Keratinocyte (primary cell): ENCODE data around the gene REPIN1. TPM values are rescaled to one million over a fixed set of nuclear protein-coding genes. Genes with fewer than 3 reads are reported as not detected.

Experiments used
- DNase-seq: peaks from one replicate; pipeline ENCODE4 v3.0.0-alpha.2; 2011; ENCODE audit warnings: low read depth, missing footprints, low spot score
- FAIRE-seq: peaks from 2 replicates; lab custom pipeline; 2011; peaks lifted over from hg19 to GRCh38; lab: Jason Lieb, UNC
- H2AFZ ChIP-seq: 2 replicates; pipeline ENCODE4 v1.6.0; 2012; ENCODE audit warnings: low read length, control low read depth, inconsistent platforms; ENCODE audit not compliant: control insufficient read depth
- H3K27ac ChIP-seq: 2 replicates; pipeline ENCODE4 v1.5.1; 2011; ENCODE audit warnings: low read length; ENCODE audit not compliant: control insufficient read depth, insufficient read depth
- H3K27me3 ChIP-seq: 3 replicates; pipeline ENCODE4 v1.6.0; 2011; ENCODE audit warnings: low read length; ENCODE audit not compliant: control insufficient read depth, insufficient read depth; ENCODE audit errors: extremely low read depth
- H3K36me3 ChIP-seq, 2 experiments: 2 replicates in 1 of 2; 3 replicates in 1 of 2; pipeline ENCODE4 v1.5.1; 2011; ENCODE audit warnings: low read length in 2 of 2, mild to moderate bottlenecking in 1 of 2; ENCODE audit not compliant: control insufficient read depth in 2 of 2, insufficient read depth in 2 of 2; ENCODE audit errors: extremely low read depth in 1 of 2
- H3K4me1 ChIP-seq: 3 replicates; pipeline ENCODE4 v1.5.1; 2011; ENCODE audit warnings: low read length; ENCODE audit not compliant: control insufficient read depth, insufficient read depth; ENCODE audit errors: extremely low read depth
- H3K4me2 ChIP-seq: 3 replicates; pipeline ENCODE4 v1.6.0; 2011; ENCODE audit warnings: low read depth, low read length; ENCODE audit not compliant: control insufficient read depth, insufficient read depth; ENCODE audit errors: extremely low read depth
- H3K4me3 ChIP-seq, 3 experiments: fragments of 200-600 bp in 1 of 3; sonication (generic) in 1 of 3; 2 replicates in 2 of 3; 3 replicates in 1 of 3; pipeline ENCODE4 v1.5.1; 2011 to 2016; ENCODE audit warnings: low read length in 3 of 3, mild to moderate bottlenecking in 3 of 3, control low read depth in 2 of 3, inconsistent platforms in 1 of 3, low read depth in 1 of 3, mixed read lengths in 1 of 3, mixed run types in 1 of 3, moderate library complexity in 1 of 3; ENCODE audit not compliant: control insufficient read depth in 2 of 3, insufficient read depth in 2 of 3; ENCODE audit errors: extremely low read depth in 1 of 3
- H3K79me2 ChIP-seq: 2 replicates; pipeline ENCODE4 v1.6.0; 2012; ENCODE audit warnings: low read length; ENCODE audit not compliant: control insufficient read depth, insufficient read depth
- H3K9ac ChIP-seq: 3 replicates; pipeline ENCODE4 v1.6.0; 2011; ENCODE audit warnings: low read length; ENCODE audit not compliant: control insufficient read depth, insufficient read depth; ENCODE audit errors: extremely low read depth
- H3K9me1 ChIP-seq: 3 replicates; pipeline ENCODE4 v1.6.0; 2011; ENCODE audit warnings: low read length; ENCODE audit not compliant: control insufficient read depth, insufficient read depth; ENCODE audit errors: extremely low read depth
- H3K9me3 ChIP-seq: 2 replicates; pipeline ENCODE4 v1.5.1; 2012; ENCODE audit warnings: low read depth, low read length; ENCODE audit not compliant: control insufficient read depth
- H4K20me1 ChIP-seq: 3 replicates; pipeline ENCODE4 v1.6.0; 2011; ENCODE audit warnings: low read length; ENCODE audit not compliant: control insufficient read depth, insufficient read depth; ENCODE audit errors: extremely low read depth
- CTCF ChIP-seq, 3 experiments: IDR thresholded peaks in 1 of 3; conservative IDR thresholded peaks in 1 of 3; optimal IDR thresholded peaks in 1 of 3; 2 replicates in 2 of 3; 3 replicates in 1 of 3; pipeline versions ENCODE3 to v1.5.1; 2011; ENCODE audit warnings: low read length in 3 of 3, mild to moderate bottlenecking in 3 of 3, moderate library complexity in 2 of 3, control low read depth in 1 of 3, inconsistent platforms in 1 of 3; ENCODE audit not compliant: insufficient read depth in 2 of 3; ENCODE audit errors: extremely low read depth in 1 of 3
- EZH2 ChIP-seq: IDR thresholded peaks from one replicate; pipeline ENCODE4 v1.6.1; 2012; ENCODE audit warnings: inconsistent platforms, mild to moderate bottlenecking, low read length, moderate library complexity
- dilution Hi-C: fragments of 300-500 bp; cut with MboI; formaldehyde crosslinking; loops from one replicate; pipeline ENCODE4 v1.7.0; 2020; ENCODE audit warnings: low sequenced_read_pairs; ENCODE audit not compliant: extremely low pct_ligation_motif_present
- polyA plus RNA-seq, 5 experiments: library from polyadenylated mRNA; depleted of rRNA in 3 of 5; stranded (reverse) in 3 of 5; stranded (forward) in 1 of 5; unstranded in 1 of 5; fragments of >200 nt; gene quantifications; 1 replicate in 1 of 5; 2 replicates in 3 of 5; 3 replicates in 1 of 5; pipeline versions ENCODE4 v1.2.1 to v1.2.3, GENCODE V29; 2011 to 2012; ENCODE audit warnings: missing spikeins in 2 of 5, low read depth in 1 of 5, low replicate concordance in 1 of 5

The REPIN1 gene
- polyA plus RNA-seq, 1 donor (not counting 4 experiments of a cell fraction or from before 2014, with no cell fraction given): 9.3 TPM

GRCh38 chr7:150413640-150414081, 45.0 kb downstream of the REPIN1 start:
- H3K27ac ChIP-seq: no peak overlapping the region
- H3K9me1 ChIP-seq: no peaks in the 10 kb centered on the region
- H3K9ac ChIP-seq: no peak overlapping the region
- TF ChIP-seq EZH2 (no peak), CTCF (optimal IDR thresholded peaks at IDR 0.05 in 1 of 3, IDR thresholded peaks at IDR 0.05 in 1 of 3, conservative IDR thresholded peaks at IDR 0.05 in 1 of 3; ENCODE audit: extremely low read depth in 1 of 3, insufficient read depth in 2 of 3, low read length in 3 of 3) (no peak)
- no peaks in the 10 kb centered on the region for H3K27me3 ChIP-seq
- H3K9me3 ChIP-seq: no peaks in the 10 kb centered on the region
- no peaks in the 10 kb centered on the region for H3K79me2 ChIP-seq
- no peak overlapping the region for H3K4me3 ChIP-seq
- dilution Hi-C loops: no loop called here
- H3K36me3 ChIP-seq: no peaks in the 10 kb centered on the region
- no peak overlapping the region for H3K4me2 ChIP-seq
- H2AFZ ChIP-seq: no peak overlapping the region
- peaks cover 9% of the 10 kb centered on the region for H3K4me1 ChIP-seq
- no peak for FAIRE-seq
- no peaks in the 10 kb centered on the region for H4K20me1 ChIP-seq
- DNase-seq: no peak

- dilution Hi-C loops: no loop called here
- no peaks in the 10 kb centered on the region for H3K9me3 ChIP-seq
- no peaks in the 10 kb centered on the region for H3K36me3 ChIP-seq
- no peak overlapping the region for H3K4me3 ChIP-seq
- H3K9me1 ChIP-seq: no peaks in the 10 kb centered on the region
- DNase-seq: no peak
- no peak for FAIRE-seq
- no peak overlapping the region for H3K9ac ChIP-seq
- H3K27me3 ChIP-seq: no peaks in the 10 kb centered on the region
- H3K4me1 ChIP-seq: peaks cover 9% of the 10 kb centered on the region
- no peak overlapping the region for H3K4me2 ChIP-seq
- H4K20me1 ChIP-seq: no peaks in the 10 kb centered on the region
- H3K27ac ChIP-seq: no peak overlapping the region
- H2AFZ ChIP-seq: no peak overlapping the region
- no peak for TF ChIP-seq EZH2
- no peak for TF ChIP-seq CTCF (optimal IDR thresholded peaks at IDR 0.05 in 1 of 3, IDR thresholded peaks at IDR 0.05 in 1 of 3, conservative IDR thresholded peaks at IDR 0.05 in 1 of 3; ENCODE audit: extremely low read depth in 1 of 3, insufficient read depth in 2 of 3, low read length in 3 of 3)
- H3K79me2 ChIP-seq: no peaks in the 10 kb centered on the region
Observed at GRCh38 chr7:150415161-150416153, 46.8 kb downstream of the REPIN1 start.
